ENCODE data around the gene NPAT.

DNA sequence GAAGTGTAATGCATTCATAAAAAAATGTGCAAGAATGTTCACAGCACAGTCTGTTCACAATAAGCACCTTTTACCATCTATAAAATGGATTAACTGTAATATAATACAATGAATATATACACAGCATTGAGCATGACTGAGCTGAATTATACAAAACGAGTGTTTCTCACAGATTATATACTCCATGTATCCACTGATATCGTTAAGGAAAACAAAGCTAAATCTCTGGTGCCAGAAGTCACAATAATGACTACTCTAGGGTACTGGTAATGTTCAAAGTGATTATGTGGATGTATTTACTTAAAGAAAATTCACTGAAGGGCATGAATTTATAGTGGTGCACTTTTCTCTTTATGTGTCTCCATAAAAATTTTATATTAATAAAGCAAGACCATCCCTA, 67.8 kb downstream of the NPAT start:
- no peak for TF ChIP-seq CHD4 (IDR thresholded peaks at IDR 0.05; ENCODE audit: borderline replicate concordance, low read length)
- TF ChIP-seq, protein P1, sequence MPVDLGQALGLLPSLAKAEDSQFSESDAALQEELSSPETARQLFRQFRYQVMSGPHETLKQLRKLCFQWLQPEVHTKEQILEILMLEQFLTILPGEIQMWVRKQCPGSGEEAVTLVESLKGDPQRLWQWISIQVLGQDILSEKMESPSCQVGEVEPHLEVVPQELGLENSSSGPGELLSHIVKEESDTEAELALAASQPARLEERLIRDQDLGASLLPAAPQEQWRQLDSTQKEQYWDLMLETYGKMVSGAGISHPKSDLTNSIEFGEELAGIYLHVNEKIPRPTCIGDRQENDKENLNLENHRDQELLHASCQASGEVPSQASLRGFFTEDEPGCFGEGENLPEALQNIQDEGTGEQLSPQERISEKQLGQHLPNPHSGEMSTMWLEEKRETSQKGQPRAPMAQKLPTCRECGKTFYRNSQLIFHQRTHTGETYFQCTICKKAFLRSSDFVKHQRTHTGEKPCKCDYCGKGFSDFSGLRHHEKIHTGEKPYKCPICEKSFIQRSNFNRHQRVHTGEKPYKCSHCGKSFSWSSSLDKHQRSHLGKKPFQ (CRISPR knock-in tag; IDR thresholded peaks at IDR 0.05; ENCODE audit: insufficient replicate concordance): no peak
- no peak for TF ChIP-seq CTCF (CRISPR knock-in tag; IDR thresholded peaks at IDR 0.05)
- TF ChIP-seq, protein P2, sequence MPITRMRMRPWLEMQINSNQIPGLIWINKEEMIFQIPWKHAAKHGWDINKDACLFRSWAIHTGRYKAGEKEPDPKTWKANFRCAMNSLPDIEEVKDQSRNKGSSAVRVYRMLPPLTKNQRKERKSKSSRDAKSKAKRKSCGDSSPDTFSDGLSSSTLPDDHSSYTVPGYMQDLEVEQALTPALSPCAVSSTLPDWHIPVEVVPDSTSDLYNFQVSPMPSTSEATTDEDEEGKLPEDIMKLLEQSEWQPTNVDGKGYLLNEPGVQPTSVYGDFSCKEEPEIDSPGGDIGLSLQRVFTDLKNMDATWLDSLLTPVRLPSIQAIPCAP (CRISPR knock-in tag; IDR thresholded peaks at IDR 0.05; ENCODE audit: low read depth): no peak
- no peak for TF ChIP-seq ZBTB33 (CRISPR knock-in tag; IDR thresholded peaks at IDR 0.05)
- TF ChIP-seq KAT2B (IDR thresholded peaks at IDR 0.05; ENCODE audit: borderline replicate concordance, low read depth, low read length): no peak
- no peak for TF ChIP-seq MYC (CRISPR knock-in tag; IDR thresholded peaks at IDR 0.05; ENCODE audit: borderline replicate concordance)

Measured in HepG2 (cell line).